NCI-H2029 (cell line): ENCODE data around the gene RNF40.
A peak's percentile ranks its signal among the peaks of the same experiment; 100 is the strongest.

Experiments
- DNase-seq: peaks from one replicate; lab custom pipeline; 2025; lab: John Stamatoyannopoulos, UW

RNF40 gene

DNA sequence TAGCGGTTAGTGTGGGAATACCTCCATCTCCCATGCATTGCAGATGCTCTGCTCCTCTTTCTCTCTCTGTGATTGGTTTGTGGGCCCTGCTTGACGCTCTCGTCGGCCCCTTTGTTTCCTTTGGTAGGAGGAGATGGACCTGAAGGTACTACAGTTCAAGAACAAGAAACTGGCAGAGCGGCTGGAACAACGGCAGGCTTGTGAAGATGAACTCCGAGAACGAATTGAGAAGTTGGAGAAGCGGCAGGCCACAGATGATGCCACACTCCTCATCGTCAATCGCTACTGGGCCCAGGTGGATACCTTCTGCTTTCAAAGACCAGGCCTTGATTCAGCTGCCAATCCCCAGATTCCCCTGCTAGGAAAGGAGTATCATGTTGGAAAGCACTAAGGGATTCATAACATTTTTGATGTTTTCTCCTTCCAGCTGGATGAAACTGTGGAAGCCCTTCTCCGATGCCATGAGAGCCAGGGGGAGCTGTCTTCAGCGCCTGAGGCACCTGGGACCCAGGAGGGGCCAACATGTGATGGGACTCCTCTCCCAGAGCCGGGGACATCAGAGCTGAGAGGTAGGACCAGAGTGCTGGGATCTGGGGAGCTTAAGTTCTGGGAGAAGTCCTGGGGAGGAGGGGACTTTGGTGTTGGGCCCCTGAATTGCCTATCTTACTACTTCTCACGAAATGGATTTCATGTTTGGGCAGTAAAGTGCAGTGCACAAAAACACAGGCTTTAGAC, 1.0 kb downstream of the RNF40 start:
- DNase-seq, result no peak

- no peak for DNase-seq
Measured at GRCh38 chr16:30764086-30764485, 2.0 kb downstream of the RNF40 start.

- DNase-seq, result no peak
Measured at GRCh38 chr16:30764816-30765465, 2.8 kb downstream of the RNF40 start.

GRCh38 chr16:30766206-30766932, 4.2 kb downstream of the RNF40 start:
- DNase-seq, result no peak

- no peak for DNase-seq
Measured at GRCh38 chr16:30766933-30767284, 4.8 kb downstream of the RNF40 start.

- DNase-seq, result no peak
Measured at GRCh38 chr16:30767767-30768465, 5.8 kb downstream of the RNF40 start.

DNA sequence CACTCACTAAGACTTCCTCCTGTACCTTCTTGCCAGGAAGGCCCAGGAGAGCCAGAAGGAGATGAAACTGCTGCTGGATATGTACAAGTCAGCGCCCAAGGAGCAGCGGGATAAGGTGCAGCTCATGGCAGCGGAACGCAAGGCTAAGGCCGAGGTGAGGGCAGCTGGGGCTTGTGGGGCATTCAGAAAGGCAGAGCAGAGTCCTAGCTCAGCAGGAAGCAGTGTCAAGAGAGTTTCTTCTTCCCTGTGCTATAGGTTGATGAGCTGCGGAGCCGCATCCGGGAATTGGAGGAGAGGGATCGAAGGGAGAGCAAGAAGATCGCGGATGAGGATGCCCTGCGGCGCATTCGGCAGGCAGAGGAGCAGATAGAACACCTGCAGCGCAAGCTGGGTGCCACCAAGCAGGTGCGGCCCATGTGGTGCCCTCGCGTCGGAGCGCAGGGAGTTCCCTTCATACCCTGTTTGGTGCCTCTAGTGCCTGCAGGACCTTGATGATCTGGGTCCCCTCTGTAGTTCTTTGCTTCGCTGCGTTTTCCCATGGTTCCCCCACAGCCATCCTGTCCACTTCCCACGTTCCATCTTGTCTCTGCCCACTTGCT, 6.6 kb downstream of the RNF40 start:
- DNase-seq, result no peak

- no peak for DNase-seq
Measured at GRCh38 chr16:30769379-30770089, 7.4 kb downstream of the RNF40 start.

GRCh38 chr16:30771726-30772125, 9.6 kb downstream of the RNF40 start:
- no peak for DNase-seq

- no peak for DNase-seq
Measured at GRCh38 chr16:30773826-30774225, 11.7 kb downstream of the RNF40 start.

DNA sequence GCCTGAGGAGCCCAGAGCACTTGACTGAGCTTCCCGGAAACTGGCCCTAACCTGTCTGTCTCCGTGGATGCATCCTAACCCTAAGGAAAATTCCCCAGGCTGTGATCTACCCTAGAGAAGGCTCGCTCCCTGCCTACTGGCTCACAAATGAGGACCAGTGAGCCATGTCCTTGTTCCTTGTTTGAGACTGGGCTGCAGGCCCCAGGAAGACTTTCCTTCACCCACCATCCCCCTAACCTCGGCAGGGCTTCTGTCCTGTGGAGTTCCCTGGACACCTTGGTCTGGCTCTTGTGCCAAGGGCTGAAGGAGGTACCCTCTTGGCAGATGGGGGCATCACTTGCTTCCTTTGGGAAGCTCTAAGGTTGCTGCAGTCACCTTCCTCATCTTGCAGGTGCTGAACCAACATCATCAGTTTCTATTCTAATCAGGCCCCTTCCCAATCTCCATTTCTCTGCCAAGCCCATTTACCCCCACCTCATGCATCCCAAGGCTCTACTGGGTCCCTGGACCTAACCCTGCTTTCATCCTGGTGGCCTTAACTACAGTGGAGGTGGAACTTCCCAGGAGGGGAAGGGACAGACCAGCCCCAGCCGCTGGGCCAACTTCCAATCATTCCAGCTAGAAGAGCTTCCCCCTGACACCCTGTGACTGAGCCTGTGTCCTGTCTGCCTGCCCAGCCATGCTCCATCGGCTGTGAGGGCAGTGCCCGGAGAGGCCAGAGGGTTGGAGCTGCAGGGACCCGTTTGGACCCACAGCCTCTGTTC, 12.4 kb downstream of the RNF40 start:
- DNase-seq, result no peak

DNA sequence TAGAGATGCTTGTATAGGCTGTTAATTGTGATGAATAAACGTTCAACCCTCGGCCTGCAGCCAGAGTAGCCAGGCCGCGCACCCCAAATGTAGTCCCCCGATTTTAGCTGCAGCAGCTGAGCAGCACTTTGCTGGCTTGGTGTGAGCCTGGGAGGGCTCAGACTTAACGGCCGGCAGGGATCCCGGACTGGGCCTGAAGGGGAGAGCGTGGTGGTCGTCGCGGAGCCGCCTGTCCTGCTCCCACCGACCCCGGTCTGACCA, 12.9 kb downstream of the RNF40 start:
- DNase-seq, result no peak

GRCh38 chr16:30775392-30776188, 13.5 kb downstream of the RNF40 start:
- peak; percentile 73 for DNase-seq

DNA sequence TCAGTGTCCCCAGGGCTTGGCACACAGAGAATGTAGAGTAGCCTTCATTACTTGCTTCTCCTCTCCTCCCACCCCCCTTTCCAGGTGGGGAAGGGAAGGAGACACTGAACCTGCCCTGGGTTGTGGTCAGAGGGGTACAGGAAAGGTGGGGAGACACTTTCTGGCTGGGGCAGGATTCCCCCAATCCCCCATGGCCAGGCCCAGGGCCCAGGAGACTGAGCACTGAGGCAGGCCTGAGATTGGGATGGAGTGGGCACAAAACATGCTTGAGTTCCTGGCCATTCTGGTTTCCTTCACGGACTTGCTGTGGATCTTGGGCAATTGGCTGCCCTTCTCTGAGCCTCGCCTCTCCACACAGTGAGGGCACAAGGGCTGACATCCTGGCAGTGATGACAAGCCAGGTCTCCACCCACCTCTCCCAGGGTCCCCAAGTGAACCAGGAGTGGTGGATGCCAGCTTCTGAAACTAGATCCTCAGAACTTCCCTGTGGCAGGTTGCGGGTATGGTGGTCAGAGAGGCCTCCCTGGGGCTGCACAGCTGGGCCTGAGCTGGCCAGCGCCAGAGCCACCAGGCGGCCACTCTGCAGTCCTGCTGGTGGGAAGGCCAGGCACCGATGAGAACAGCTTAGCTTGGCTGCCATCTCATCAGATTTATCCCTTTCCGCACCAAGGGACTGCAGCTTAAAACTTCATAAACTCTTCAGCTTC, 15.6 kb downstream of the RNF40 start:
- DNase-seq, result no peak

DNA sequence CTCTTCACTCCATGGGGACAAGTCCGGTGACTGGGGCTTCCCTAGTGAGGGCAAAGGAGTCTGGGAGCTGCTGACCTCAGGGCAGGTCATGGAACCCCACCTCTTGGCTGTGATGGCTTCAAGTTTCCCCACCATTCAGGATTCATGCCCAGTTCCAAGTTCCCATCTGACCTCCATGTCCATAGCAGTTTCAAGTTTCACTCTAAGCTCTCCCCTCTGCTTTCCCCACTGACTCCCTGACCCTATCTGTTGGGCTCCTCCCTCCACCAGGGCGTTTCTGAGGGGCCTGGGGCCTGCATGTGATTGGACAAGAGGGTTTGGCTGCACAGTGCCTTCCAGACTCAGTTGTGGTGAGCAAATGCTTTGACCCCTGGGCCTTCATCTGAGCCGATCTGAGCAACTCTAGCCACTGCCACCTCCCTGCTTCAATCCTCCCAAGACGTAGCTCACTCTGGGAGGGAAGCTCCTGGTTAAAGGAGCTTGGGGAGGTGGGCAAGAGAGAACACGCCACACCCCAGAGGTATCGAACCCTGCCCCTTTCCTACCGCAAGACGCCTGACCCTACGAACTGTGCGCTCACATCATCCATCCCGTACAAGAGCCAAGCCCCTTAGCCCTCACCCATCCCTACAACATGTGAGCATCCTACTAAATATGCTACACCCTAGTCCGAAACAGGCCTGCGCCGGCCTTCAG, 16.6 kb downstream of the RNF40 start:
- DNase-seq, result no peak

DNA sequence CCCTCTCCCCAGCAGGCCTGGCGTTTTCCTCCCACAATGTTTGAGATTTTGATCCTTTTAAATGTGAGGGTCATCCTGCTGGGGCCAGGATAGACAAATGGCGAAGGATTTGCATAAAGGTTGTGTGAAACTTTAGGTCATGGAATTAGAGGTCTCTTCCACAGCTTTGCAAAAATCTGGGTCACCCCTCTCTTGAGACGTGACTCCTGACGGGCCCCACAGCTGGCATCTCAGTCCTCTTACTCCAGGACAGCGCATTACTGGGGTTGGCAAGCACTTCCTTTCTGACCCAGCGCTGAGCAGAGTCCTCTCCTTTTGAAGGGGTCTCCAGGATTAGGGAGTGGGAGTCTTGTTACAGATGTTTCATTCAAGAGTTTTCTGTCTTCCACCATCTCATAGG, 17.5 kb downstream of the RNF40 start:
- DNase-seq, result no peak

GRCh38 chr16:30780021-30780420, 17.9 kb downstream of the RNF40 start:
- no peak for DNase-seq

GRCh38 chr16:30780549-30780948, 18.4 kb downstream of the RNF40 start:
- no peak for DNase-seq
